Activated CD8-positive, alpha-beta memory T cell treated with anti-CD3 and anti-CD28 coated beads, Interleukin-2, amount 50 U/mL, for 24 hours (primary cell): Measurements from ENCODE around the gene CPSF3.
A peak's percentile ranks its signal among the peaks of the same experiment; 100 is the strongest.

ENCODE experiments used
- DNase-seq: peaks from one replicate; pipeline ENCODE4 v3.0.0-alpha.2; 2020; ENCODE audit errors: extremely low read depth

Gene CPSF3

GRCh38 chr2:9423100-9423921 lies at the start of gene CPSF3, which contains the start of gene ITGB1BP1:
Gene CPSF3 (plus strand): TSS chr2:9423654. CDS start chr2:9423774, 120 bp downstream.
Gene ITGB1BP1 (minus strand): TSS chr2:9423528. CDS start chr2:9418697, 4,831 bp downstream.
- DNase-seq, result peak; percentile 96

- DNase-seq, result no peak
Measured at GRCh38 chr2:9374071-9374730, 49.3 kb upstream of the CPSF3 start.

GRCh38 chr2:9375857-9376428 lies 47.5 kb upstream of the CPSF3 start:
- DNase-seq, result no peak

GRCh38 chr2:9377461-9378097 lies 45.9 kb upstream of the CPSF3 start:
- DNase-seq, result no peak

GRCh38 chr2:9378433-9379390 lies 44.7 kb upstream of the CPSF3 start:
- DNase-seq, result no peak

GRCh38 chr2:9379391-9379755 lies 44.1 kb upstream of the CPSF3 start:
- DNase-seq, result no peak

GRCh38 chr2:9380702-9381628 lies 42.5 kb upstream of the CPSF3 start:
- no peak for DNase-seq

- no peak for DNase-seq
Measured at GRCh38 chr2:9382604-9383235, 40.7 kb upstream of the CPSF3 start.

GRCh38 chr2:9384521-9384920 lies 38.9 kb upstream of the CPSF3 start:
- no peak for DNase-seq

GRCh38 chr2:9385841-9386240 lies 37.6 kb upstream of the CPSF3 start:
- no peak for DNase-seq

GRCh38 chr2:9388199-9388681 lies 35.2 kb upstream of the CPSF3 start:
- DNase-seq, result no peak

GRCh38 chr2:9388950-9389911 lies 34.2 kb upstream of the CPSF3 start:
- DNase-seq, result no peak

- DNase-seq, result no peak
Measured at GRCh38 chr2:9390151-9390850, 33.2 kb upstream of the CPSF3 start.

- no peak for DNase-seq
Measured at GRCh38 chr2:9390991-9391390, 32.5 kb upstream of the CPSF3 start.

- no peak for DNase-seq
Measured at GRCh38 chr2:9391961-9392720, 31.3 kb upstream of the CPSF3 start.

GRCh38 chr2:9392898-9393765 lies 30.3 kb upstream of the CPSF3 start:
- no peak for DNase-seq
